Amniotic stem cell (primary cell): ENCODE results near the gene GADD45G.

Experiments used
- DNase-seq: peaks from one replicate; lab custom pipeline; 2025; lab: John Stamatoyannopoulos, UW

GADD45G gene, protein sequence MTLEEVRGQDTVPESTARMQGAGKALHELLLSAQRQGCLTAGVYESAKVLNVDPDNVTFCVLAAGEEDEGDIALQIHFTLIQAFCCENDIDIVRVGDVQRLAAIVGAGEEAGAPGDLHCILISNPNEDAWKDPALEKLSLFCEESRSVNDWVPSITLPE

DNA sequence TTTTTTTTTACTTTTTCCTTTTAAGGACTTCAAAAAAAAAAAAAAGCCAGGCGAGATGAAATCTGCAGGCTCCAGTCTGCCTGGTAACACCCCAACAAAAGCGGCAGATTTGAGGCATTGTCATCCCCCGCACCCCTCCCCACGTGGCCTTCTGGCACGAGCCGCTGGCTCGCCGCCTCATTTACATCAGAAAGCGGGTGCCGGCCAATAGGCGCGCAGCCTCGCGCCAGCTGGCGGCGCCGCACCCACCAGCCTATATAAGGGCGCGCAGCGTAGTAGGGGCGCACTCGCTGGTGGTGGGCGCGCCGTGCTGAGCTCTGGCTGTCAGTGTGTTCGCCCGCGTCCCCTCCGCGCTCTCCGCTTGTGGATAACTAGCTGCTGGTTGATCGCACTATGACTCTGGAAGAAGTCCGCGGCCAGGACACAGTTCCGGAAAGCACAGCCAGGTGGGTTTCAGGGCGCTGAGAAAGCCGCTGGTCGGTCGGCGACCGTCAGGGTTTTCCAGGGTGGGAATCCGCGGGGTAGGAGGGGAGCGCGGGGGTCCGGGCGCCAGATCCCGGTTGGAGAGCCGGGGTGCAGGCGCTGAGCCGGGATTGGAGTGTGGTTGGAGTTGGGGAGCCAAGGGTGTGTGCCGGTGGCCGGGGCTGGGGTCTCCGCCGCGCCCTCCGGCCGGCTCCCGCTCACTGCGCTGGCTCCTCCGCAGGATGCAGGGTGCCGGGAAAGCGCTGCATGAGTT, at the start of gene GADD45G:
TSS of gene GADD45G (plus strand) at position 284 of the 736 bp plus-strand sequence. CDS start at position 394, 110 bp downstream.
- DNase-seq = no peak

DNA sequence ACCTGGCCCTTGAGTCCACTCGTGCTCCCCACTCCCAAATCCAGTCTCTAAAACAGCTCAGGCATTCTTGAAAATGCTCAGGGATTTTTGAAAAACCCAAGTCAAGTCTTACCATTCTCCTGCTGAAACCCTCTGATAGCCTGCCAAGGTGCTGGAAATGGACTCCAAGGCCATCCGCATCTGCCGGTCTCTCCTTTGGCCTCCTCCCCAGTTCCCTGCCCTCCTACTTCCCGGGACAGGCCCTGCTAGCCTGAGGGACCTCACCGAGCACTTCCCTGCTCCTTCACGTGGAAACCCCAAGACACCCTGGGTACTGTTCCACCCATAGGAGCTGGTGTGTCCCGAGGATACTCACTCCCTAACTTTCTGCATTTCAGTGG, 49.8 kb upstream of the GADD45G start:
- no peak for DNase-seq

DNA sequence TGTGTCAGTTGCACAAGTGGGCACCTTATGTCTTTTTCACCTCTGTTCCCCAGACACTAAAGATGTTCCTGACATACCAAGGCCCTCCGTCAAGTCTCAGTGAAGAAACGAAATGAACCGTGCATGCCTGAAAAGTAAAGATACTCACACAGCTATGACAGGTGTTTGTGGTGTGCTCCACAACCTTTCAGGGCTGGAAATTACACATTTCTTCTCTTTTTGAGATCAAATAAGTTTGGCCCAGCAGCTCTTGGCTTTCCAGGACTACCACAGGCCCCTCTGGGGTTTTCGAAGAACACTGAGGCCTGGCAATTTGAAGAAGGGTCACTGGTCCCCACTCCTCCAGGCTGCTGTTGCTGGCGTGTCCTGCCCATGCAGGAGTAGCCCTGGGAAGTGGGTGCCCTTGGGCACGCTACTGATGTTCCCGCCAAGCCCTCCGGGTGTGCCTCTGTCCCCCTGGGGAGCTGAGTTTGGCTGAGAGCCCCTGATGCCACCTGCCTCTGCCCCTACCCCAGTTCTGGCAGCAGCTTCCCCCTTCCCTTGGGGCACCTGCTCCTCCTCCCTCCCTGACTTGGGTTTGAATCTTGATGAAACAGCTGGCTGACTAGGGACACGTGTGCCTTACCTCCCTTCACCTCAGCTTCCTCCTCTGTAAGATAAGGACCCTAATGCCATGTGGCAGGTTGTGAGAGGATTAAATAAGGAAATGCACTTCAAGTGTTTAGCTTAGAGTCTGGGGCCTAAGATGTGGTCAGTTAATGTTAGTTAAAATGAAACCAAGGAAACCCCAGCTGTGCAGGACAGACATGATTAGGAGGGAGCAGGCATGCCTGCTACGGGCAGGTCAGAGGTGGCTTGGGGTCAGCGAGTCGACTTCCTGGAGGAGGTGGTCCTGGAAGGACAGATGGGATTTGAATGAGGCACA, 49.1 kb upstream of the GADD45G start:
- DNase-seq = no peak

DNA sequence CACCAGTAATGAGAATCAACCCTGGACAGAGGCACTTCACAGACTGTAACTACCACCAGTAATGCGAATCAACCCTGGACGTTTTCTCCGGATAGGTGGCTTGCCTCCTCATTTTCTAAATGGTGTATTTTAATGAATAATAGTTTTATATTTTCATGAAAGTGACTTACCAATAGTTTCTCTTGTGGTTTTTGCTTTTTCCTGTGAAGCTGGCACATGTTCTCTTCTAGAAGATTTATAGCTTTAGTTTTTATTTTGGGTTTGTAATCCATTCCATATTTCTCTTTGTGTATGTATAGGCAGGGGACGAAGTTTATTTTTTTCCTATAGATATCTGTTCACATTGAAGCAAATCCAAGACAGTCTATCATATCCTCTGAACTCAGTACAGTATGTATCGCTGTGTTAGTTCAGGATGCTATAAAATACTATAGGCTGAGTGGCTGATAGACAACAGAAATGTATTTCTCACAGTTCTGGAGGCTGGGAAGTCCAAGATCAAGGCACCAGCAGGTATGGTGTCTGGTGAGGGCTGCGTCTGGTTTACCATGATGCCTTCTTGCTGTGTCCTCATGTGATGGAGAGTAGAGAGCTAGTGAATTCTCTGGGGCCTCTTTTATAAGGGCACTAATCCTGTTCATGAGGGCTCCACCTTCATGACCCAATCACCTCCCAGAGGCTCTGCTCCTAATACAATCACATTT, 46.5 kb upstream of the GADD45G start:
- no peak for DNase-seq

DNA sequence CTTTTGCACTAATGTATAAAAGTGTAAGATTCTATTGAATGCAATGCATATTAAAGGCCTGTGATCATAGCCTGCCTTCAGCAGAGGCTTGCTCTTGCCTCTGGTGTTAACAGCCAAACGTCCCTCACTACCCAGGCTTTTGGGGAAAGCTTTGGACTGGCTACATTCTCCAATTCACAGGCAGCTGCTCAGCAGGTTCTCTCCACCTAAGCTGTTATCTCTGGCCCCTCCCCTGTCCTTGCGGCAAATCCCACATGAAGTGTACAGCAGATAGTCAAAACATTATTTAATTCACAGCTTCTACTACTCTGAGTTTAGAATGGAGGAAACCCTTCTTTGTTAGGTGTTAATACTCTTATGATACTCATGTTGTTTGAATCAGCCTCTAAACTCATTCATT, 45.9 kb upstream of the GADD45G start:
- DNase-seq = no peak

DNA sequence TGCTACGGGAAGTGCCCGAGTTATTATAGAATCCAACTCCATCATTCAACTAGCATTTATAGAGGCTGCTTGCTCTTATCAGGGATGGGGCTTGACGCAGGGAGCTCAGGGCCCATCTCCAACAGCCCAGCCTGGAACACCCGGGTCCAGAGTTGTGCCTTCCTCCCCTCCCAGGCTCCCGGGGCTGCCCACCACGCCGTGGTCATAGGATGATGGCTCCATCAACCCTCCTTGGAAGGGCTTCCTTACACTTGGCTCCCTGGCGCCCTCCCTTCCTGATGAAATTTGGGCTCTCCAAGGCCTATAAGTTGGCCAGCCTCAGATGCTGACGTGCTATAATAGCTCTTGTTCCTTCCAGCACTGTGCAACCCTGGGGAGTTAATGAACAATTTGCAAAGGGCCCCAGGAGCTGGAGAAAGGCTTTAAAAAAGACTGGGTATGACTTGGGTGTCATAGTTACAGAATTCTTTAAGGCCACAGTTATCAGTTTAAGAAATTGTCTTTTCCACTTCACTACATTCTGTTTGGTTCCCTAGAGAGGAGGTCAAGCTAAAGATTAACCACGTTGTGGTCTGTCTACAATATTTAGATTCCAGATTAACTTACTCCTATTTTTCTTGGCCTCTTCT, 42.5 kb upstream of the GADD45G start:
- no peak for DNase-seq

DNA sequence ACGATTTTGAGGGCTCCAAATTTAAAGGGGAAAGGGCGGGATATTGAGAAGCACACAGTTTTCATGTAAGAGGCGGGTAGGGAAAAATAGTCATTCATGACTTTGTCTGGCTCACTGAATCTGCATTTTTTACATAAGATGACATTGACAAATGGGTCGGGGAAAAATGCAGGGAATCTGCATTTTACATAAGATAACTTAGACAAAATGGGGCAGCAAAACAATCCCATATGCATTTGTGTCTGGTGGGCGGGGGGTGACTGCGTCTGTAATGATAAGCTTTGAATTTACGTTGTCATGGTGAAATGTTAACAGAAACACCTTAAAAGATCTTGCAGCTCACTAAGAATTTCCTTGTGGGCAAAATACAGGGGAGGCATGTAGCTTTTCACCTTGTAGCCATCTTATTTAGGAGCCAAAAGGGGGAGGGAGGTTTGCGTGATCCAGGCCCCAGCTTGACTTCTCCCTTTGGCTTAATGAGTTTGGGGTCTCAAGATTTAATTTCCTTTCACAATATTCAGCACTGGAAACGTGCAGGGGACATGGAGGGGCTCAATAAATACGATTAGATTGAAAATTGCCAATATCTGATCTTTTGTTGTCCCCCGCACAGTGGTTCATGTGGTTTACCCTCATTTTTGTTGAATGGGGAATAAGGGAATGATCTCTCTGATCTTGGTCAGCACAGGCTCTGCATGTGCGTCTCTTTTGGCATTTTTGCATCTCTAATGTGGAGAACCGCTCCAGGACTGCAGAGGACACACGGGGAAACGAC, 41.1 kb upstream of the GADD45G start:
- no peak for DNase-seq

DNA sequence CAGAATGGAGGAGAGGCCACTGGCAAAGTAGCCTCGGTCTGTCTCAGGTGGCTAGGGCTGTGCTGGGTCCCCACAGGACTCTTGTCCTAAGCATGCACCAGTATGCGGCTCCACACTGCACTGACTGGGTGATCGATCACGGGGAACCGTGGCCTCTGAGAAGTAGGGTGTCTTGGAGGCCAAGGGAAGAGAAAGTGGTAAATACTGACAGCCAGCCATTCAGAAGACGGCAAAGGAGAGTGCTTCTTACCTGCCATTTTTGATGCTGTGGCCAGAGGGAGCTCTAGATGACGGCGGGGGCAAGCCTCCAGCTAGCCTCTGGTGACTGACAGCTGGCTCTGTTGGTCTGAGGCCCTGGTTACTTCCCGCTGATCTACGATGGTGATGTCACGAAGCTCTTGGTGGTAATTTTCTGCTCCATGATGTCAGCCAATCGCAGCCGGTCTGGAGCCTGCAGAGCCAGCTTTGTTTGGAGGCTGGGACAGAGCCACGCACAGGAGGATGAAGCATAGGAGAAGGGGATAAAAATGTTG, 40.4 kb upstream of the GADD45G start:
- no peak for DNase-seq

DNA sequence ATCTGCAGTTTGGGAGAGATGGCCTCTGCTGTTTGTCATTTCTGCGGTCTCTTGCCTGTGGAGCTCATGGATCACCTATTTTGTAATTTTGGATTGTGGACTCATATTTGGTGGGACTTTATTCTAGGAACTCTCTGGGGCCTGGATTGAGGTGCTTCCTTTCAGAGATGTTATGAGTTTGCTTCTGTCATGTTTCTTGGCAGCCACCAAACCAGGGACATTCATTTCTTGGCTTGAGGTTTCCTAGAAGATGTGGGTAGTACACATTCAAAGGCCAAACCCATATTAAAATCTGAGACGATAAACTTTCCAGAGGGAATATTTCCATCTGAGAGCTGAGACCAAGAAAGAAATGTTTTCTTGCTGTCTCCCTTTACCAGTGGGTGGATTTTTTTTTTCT, 37.2 kb upstream of the GADD45G start:
- no peak for DNase-seq

DNA sequence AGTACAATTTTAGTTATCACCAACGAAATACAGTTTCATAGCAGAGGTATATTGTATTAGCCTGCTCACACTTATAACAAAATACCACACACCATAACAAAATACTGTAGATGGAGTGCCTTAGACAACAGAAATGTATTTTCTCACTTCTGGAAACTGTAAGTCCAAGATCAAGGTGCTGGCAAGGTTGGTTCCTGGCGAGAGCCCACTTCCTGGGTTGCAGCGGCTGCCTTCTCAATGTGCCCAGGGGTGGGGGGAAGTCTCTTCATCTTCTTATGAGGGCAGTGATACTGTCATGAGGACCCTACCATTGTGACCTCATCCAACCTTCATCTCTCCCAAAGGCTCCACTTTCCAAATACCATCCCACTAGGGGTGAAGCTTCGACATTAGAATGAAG, 30.5 kb upstream of the GADD45G start:
- no peak for DNase-seq

DNA sequence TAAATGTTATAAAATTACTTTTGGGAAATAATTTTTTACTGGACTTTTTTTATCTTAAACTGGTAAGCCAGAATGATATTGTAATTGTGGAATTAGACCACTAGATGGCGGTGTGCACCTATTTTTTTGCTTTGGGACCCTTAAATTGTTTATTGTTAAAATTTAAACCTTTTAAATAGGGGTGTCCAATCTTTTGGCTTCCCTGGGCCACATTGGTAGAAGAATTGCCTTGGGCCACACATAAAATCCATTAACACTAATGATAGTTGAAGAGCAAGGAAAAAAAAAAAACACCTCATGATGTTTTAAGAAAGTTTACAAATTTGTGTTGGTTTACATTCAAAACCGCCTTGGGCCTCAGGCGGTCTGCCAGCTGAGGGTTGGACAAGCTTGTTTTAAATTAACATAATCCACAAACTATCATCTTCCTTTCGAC, 28.4 kb upstream of the GADD45G start:
- no peak for DNase-seq

DNA sequence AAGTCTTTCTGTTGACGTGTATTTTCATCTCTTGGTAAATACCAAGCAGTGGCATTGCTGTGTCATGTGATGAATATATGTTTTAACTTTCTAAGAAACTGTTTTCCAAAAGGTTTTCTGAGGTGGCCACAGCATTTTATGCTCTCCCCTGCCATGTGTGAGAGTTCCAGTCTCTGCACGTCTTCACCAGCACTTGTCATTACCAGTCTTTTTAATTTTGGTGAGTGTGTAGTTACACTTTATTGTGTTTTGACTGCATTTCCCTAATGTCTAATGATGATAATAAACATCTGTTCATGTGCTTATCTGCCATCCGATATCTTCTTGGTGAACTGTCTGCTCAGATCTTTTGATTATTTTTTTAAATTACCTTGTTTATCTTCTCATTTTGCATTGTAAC, 27.4 kb upstream of the GADD45G start:
- DNase-seq = no peak

DNA sequence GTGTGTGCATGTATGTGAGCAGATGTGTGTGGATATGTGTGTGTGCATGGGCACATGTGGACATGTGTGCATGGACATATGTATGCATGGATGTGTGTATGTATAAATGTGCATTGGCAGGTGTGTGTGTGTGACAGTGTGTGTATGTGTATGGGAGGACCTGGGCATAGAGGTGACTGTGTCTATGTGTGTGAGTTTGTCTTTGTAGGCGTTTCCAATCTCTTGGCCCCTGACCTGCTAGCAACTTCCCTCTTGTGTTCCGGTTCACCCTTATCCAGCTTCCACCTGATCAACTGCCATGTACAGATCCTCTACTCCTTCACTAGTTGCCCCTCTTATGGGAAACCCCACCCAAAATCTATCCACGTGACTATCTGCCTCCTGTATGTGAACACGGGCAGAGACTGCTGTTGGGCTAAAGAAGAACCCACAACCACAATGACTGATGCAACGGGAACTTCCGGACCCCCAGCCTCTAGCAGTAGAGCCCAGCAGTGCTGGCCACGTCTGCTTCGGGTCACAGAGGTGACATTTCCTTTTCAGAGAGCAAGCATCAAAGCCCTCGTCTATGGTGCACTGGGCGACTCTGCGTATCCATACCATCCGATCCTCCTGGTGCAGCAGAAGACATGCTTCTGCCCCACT, 24.9 kb upstream of the GADD45G start:
- no peak for DNase-seq

DNA sequence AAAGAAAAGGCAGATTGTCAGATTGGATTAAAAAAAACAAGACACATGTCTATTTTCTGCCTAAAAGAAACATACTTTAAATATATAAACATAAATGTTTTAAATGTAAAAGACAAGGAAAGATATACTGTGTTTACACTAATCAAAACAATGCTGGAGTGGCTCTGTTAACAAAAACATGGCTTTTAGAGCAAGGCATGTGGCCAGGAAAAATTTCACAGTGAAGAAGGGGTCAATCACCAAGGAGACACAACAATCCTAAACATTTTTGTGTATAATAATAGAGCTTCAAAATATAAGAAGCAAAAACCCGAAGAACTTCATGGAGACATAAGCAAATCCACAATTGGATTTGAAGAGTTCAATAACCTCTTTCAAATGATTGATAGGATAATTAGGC, 18.5 kb upstream of the GADD45G start:
- no peak for DNase-seq

DNA sequence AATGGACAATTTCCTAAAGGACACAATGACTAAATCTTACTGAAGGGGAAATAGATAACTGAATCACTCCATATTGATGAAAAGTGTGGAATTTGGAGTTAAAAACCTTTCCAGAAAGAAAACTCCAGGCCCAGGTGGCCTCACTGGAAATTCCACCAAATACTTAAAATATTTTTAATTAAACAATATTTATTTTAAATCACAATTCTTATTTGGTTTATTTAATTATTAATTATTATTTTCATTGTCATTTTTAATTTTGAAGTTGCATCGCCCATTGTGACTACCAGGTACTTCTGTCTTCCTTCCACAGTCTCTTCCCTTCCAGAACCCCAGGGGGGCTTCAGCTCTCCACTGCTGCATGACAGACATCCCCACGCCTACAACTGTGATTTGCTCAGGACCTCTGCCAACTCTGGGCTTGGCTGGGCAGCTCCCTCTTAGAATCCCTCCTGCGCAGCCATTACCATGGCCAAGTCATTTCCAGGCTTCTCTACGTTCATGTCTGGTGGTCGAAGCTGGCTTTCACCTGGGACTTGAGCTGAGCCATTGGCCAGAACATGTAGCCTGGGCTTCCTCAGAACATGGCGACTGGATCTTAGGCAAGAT, 16.4 kb upstream of the GADD45G start:
- no peak for DNase-seq

DNA sequence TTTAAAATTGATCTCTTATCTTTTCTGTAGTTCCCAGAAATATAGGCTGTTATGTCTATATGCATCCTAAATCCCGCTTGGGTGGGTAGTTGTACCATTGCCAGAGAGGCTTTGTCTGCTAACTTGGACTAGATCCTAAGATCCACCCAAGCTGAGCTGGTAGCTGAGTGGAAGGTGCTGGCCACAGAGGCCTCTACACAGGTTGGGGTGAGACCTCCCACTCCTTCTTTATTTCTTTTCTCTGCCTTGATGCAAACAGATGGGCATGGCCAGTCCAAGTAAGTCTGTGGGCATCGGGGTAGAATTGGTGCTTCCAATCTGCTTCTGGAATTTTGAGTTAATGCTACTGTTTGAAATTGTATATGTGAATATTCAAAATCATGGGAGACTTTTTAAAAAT, 14.4 kb upstream of the GADD45G start:
- DNase-seq = no peak

DNA sequence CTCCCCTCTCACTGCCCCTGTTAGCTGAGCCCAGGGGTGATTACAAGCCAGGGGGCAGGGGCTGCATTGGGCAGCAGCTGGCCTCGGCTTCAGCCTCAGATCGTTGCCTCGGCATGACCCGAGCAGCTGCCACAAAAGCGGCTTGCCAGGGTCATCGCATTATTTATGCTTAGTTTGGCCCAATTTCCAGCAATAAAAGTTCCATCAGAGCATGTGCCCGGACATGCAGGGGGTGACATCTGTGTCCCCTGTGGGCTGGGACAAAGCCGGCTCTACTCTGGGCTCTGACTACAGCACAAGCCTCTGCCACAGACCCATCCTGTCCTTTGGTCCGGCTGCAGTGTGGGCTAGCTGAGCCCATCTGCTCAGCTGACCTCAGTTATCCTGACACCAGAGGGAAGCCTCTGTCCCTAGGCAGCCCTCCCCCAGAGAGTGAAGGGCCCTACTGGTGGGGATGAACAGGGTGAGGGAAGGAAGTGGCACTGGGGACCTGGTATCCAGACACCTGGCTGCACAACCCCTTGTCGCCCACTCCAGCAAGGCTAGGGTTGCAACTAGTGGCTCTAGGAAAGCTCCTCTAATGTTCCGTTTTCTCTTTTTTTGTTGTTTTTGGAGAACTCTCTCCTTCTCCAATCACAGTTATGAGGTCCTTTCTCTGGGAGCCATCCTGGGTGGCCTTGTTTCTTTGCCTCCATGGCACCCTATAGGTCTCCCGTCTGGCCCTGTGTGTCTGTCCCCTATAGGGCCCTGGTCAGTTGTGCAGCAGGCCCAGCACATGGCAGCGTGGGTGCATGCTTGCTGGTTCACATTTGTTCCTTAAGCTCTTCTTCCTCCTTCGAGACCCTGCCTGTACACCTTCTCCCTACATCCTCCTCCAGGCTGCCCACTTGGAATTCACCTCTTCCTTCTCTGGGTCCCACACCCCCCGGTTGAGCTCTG, 13.3 kb upstream of the GADD45G start:
- no peak for DNase-seq

DNA sequence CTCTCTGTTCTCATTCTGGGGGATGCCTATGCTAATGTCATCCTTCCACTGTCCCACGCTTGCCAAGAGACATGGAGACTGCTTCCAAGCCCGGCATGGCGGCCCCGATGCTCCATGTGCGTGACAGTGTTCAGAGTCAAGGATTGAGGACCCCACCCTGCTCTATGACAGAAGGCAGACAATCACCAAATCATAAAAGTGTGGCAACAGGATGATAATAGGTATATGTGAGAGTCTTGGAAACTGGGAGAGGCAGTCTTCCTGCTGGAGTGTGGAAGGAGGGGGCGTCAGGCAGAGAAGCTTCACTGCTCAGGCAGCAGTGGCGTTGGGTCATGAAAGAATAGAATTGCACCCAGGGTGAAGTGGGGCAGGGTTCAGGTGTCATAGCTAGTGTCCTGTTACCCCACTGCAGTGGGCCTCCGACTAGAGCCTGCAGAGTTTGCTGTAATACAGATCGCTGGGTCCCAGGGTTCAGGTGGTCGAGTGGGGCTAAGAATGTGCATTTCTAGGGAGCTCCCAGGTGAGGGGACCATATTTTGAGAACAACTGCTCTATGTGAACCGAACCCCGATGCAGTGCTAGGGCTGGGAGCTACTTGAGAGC, 12.5 kb upstream of the GADD45G start:
- DNase-seq = no peak
